ENCODE data around the gene PNKP.

PNKP gene

DNA sequence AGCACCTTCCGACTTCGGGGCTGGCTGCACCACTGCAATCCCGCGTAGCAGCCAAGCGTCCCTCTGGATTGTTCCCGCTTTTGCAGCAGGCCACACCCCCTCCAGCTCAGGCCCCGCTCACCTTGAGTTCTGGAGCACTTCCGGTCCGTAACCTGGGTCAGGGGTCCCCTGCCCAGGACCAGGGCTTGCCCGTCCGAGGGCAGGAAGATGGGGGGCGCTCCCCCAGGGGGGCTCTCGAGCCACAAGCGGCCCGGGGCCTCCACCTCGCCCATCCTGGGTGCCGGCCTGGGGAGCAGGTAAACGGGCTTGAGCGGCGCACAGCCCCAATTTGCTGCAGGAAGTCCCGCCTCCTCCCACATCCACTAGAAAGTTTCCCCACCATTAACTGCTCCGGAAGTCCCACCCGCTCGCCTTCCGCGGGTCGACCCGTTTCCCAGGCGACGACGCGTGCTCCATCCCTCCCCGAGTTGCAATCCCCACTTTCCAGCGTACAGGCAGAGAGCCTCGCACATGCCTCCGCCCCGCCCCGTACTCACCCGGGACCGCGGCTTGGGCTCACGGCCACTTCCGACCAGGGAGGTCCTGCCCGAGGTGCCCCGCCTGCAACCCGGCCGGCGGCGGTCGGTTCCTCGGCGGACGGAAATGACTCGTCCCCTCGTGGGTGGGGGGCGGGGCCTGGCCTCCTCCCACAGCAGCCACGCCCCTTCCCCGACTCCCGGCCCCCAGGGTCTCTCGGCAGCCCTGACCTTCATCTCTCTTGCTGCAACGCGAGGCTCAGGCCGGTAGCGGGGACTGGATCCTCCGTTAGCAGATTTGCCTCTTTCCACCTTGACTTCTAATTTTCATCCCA, at the start of gene PNKP:
Gene PNKP (minus strand): TSS at position 644 of the 850 bp plus-strand sequence. CDS start 372 bp downstream, at position 272.
- DNase-seq: peak; percentile 49

DNA sequence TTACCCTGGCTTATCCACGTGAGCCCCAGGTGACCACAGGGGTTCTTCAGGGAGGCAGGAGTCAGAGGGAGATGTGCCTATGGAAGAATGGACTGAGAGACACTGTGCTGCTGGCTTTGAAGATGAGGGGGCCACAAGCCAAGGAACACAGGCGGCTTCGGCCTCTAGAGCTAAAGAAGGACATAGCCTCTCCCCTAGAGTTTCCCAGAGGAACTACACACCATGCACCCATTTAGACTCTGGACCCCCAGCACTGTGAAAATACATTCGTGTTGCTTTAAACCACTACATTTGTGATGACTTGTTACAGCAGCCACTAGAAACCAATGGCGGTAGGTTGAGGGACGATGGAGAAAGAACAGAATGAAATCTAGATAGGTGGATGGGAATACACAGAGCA, 47.9 kb upstream of the PNKP start:
- DNase-seq: no peak

- no peak for DNase-seq
Measured at GRCh38 chr19:49913720-49914119, 46.3 kb upstream of the PNKP start.

DNA sequence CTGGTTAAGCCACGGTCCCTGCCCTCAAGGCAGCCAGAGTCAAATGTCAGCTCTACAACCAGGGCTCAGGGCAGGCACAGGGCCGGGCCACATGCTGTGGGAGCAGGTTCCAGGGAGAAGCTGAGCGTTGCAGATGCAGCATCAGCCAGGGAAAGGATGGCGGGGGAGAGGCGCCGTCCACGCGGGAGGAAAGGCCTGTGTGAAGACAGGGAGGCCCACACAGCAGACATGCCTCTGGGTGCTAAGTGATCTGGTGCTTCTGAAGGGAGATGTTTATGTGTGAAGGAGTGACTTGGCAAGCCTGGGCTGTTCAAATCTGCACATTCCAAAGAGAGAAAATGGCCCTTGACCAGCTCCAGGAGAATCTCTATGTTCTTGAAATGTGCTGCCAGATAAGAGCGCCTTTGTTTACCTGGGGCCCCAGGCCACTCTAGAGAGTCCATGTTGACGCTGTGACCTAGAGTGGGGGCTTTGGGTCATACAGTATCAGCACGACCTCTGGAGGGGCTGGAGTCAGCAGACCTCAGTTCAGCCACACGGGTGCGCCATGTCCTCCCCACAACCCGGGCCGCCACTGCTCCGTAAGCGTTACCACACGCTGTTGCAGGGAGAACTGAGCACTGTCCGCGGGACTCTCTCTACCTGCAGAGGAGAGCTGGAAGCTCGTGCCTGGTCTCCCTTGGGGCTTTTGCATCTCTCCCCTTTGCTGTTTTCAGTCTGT, 45.7 kb upstream of the PNKP start:
- DNase-seq: no peak

DNA sequence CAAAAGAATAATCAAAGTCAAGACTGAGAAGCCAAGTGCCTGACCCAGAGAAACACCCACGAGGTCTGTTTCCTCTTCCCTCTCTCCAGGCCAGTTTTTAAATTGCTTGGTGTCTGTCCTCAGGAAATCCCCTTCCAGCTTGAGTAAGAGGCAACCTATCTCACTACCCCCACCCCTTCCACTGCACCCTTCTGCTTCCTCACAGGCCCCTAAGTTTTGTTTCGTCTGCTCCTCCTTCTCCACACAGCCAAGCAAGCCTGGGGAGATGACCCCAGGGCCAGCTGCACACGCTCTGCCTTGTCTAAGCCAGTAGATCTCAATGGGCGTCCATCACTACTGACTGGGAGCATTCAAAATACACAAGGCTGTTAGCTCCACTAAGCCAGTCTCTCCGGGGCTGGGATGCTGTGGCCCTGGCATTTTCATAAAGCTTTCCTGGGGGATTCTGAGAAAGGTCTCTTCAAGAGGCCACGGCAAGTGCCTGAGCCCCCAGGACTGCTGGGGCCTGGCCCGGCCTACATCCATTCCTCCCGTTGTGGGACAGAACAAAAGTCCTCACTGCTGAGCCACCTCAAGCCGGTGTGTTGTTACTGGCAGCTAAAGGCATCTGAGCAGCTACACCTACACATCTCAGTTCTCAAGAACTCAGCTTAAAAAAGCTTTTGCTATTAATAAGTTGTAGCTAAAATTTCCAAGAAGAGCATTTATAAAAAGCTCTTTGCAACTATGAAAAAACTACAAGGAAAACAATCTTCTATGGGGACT, 44.2 kb upstream of the PNKP start:
- DNase-seq: no peak

GRCh38 chr19:49910179-49910578, 42.8 kb upstream of the PNKP start:
- no peak for DNase-seq

- DNase-seq: no peak
Measured at GRCh38 chr19:49908480-49909420, 41.4 kb upstream of the PNKP start.

- no peak for DNase-seq
Measured at GRCh38 chr19:49907745-49908446, 40.5 kb upstream of the PNKP start.

- DNase-seq: no peak
Measured at GRCh38 chr19:49906879-49907564, 39.6 kb upstream of the PNKP start.

- no peak for DNase-seq
Measured at GRCh38 chr19:49904136-49904535, 36.8 kb upstream of the PNKP start.

DNA sequence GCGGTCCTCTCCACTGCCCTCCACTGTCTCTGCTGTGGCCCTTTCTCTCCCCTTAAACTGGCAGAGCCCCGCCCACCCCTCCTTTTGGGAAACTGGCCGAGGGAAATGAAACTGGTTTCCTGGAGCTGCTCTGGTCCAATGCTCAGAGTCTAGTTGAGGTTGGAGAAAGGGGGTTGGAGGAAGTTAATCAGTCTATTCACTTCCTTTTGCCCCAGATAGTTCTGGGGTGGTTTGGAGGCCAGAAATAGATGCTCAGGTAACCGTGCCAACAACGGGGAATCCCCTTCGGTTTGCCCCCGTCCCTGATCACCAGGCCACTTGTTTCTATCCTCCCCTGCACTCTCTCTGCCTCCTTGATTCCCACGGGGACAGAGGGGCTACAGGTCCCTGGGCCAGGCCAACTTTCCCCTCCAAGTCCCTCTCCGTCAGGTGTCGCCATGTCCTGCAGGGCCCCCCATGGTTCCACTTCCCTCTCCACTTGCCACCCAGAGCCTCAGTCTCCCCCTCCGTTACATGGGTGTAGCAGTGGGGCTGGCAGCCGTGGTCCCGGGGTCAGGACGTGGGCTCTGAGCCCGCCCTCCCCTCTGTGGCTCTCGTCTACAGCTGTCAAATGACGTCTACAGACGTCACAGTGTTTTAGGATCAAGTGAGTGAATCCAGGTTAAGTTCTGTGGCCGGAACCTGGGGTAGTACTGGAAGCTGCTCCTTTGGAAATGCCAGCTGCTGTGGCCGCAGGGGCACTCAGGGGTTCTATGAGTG, 29.7 kb upstream of the PNKP start, which contains the start of gene IL4I1:
Gene IL4I1 (minus strand): TSS at position 25 of the 759 bp plus-strand sequence. CDS start 727 bp downstream, outside the sequence.
- peak; percentile 53 for DNase-seq

DNA sequence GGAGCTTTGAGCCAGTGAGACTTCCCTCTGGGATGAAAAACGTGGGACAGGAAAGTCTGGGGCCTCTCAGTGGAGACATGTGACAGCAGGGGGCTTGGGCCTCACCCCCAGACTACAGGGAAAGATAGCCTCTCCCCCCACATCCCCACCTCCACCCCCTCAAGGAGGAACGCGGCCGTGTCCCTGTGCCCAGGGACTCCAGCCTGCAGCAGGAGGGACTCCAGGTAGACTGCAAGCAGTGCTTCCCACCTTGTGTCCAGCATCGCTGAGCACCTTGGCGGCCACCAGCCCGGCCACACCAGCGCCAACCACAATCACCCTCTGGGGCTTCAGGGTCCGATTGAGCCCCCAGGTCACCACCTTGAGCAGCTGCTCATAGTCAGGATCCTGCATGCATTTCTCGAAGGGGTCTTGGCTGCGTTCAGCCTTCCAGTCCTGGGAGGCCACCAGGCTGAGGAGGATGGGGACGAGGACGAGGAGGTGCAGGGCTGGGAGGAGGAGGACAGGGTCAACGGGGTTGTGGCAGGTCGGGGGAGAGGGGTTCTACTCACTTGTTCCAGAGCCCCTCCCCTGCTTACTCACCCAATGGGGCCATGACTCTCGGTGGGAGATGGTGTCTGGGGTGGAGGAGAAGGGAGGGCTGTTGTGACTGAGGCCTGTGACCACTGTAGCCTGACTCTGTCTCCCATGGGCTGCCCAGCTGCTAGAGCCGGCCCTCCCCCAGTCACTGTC, 28.4 kb upstream of the PNKP start:
- DNase-seq: no peak

DNA sequence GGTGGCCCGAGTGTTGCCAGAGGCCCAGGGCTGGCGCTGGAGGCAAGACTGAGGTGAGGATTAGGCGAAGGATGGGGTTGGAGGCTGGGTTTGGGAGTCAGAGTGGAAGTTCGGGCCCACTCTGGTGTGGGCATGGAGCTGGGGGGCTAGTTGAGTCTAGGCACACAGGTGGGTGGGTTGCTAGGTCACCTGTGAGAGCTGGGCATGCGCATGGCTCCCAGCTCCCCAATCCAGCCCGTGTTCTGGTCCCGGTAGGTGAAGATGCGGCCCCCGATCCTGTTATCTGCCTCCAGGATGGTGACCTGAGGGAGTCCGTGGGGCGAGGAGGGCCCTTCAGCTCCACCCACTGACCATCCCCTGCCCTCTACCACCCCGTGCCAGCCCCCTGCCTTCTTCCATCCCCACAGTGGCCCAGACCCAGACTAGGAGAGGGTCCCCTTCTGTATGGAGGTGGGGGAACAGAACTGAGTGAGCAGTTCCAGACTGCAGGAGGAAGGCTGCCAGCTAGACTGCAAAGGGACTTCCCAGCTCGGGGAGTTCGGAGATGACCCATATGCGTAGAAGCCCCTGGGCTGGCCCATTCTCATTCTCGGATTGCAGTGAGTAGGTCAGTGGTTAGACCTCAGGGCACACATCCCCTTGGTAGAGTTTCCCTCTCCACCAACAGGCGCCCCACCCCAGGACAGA, 27.6 kb upstream of the PNKP start:
- DNase-seq: no peak

GRCh38 chr19:49894011-49894664, 26.8 kb upstream of the PNKP start:
- no peak for DNase-seq

GRCh38 chr19:49892716-49893115, 25.3 kb upstream of the PNKP start:
- no peak for DNase-seq

DNA sequence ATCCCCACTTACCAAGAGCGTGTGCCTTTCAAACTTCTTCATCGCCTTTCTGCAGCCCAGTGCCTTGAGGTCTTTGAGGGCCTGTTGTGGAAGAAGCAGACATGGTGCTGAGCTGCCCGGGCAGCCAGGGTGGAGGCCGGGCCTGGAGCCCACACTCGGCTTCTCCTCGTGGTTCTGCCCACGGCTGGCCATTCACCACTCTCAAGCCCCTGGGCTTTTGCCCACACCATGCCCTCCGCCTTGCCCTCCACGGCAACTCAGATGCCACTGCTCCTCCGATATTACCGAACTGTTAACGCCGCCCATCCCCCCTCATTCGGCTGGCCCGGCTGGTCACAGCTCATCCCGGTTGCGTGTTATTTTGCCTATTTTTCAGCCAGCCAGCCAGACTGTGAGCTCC, 24.0 kb upstream of the PNKP start:
- DNase-seq: no peak

- no peak for DNase-seq
Measured at GRCh38 chr19:49890349-49891311, 23.3 kb upstream of the PNKP start.
